ENCODE results near the gene LRRC28.

GRCh38 chr15:99345832-99346462 is 94.7 kb downstream of the LRRC28 start:
- no peak for TF ChIP-seq CTCF (IDR thresholded peaks at IDR 0.05)
- no peak for TF ChIP-seq POLR2A (IDR thresholded peaks at IDR 0.05)

Data from breast epithelium (tissue), 3 donors.